Left kidney (tissue), 2 donors: Measurements from ENCODE around the gene UGT1A9. TPM values are rescaled to one million over a fixed set of nuclear protein-coding genes. Genes with fewer than 3 reads are reported as not detected.
A peak's percentile ranks its signal among the peaks of the same experiment; 100 is the strongest.

ENCODE experiments used
- DNase-seq: peaks from one replicate; pipeline ENCODE4 v3.0.0-alpha.2; 2013
- polyA plus RNA-seq: library from polyadenylated mRNA; unstranded; fragments of 120-200 nt; gene quantifications from one replicate; pipeline ENCODE4 v1.2.1, GENCODE V29; 2013; ENCODE audit not compliant: insufficient read length

UGT1A9 gene
- polyA plus RNA-seq, 1 donor, result 4.9 TPM

- DNase-seq, result no peak
Observed at GRCh38 chr2:233798335-233799086, 126.8 kb downstream of the UGT1A9 start.

- no peak for DNase-seq
Observed at GRCh38 chr2:233799087-233799665, 127.5 kb downstream of the UGT1A9 start.

- DNase-seq, result no peak
Observed at GRCh38 chr2:233799716-233800115, 128.0 kb downstream of the UGT1A9 start.

- DNase-seq, result no peak
Observed at GRCh38 chr2:233800208-233800607, 128.5 kb downstream of the UGT1A9 start.

- no peak for DNase-seq
Observed at GRCh38 chr2:233801357-233802131, 129.8 kb downstream of the UGT1A9 start.

GRCh38 chr2:233802132-233802815 lies 130.6 kb downstream of the UGT1A9 start:
- no peak for DNase-seq

- no peak for DNase-seq
Observed at GRCh38 chr2:233803292-233803911, 131.7 kb downstream of the UGT1A9 start.

GRCh38 chr2:233803994-233804393 lies 132.3 kb downstream of the UGT1A9 start:
- no peak for DNase-seq

- no peak for DNase-seq
Observed at GRCh38 chr2:233807215-233807865, 135.6 kb downstream of the UGT1A9 start.

- no peak for DNase-seq
Observed at GRCh38 chr2:233807966-233808935, 136.6 kb downstream of the UGT1A9 start.

- DNase-seq, result no peak
Observed at GRCh38 chr2:233810385-233810784, 138.7 kb downstream of the UGT1A9 start.

- DNase-seq, result no peak
Observed at GRCh38 chr2:233811087-233811486, 139.4 kb downstream of the UGT1A9 start.

- no peak for DNase-seq
Observed at GRCh38 chr2:233811732-233812131, 140.0 kb downstream of the UGT1A9 start.

- peak; percentile 55 for DNase-seq
Observed at GRCh38 chr2:233813236-233814055, 141.7 kb downstream of the UGT1A9 start.

- no peak for DNase-seq
Observed at GRCh38 chr2:233814056-233814835, 142.5 kb downstream of the UGT1A9 start.

- no peak for DNase-seq
Observed at GRCh38 chr2:233815861-233816260, 144.2 kb downstream of the UGT1A9 start.

GRCh38 chr2:233816334-233816733 lies 144.6 kb downstream of the UGT1A9 start:
- no peak for DNase-seq

GRCh38 chr2:233816771-233817170 lies 145.1 kb downstream of the UGT1A9 start:
- no peak for DNase-seq
